ENCODE results near the gene SDHA.
"Not testable (repeated sequence)": the region's sequence is repeated elsewhere in the genome, so short reads cannot be mapped to it uniquely, and the experiment has no call there.

Gene SDHA

GRCh38 chr5:186091-187041 lies 31.8 kb upstream of the SDHA start:
- no peak for DNase-seq (ENCODE audit: low read depth in 2 of 2)

DNA sequence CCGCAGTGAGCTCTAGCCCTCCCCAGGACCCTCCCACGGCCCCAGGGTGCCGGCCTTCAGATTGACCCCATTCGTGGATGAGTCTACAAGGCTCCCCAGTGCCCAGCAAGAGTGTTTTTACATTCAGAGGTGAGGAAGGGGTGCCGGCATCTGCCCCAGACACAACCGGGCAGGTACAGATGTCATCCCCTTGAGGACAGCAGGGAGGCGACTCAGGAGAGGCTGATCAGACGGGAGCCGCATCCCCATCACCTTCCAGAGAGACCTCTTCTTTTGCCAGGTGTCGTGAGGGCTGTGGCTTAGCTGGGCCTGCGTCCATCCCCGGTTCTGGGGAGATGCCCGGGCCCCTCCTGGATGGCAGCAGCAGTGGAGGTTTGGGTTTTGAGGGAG lies 31.1 kb upstream of the SDHA start:
- DNase-seq (ENCODE audit: low read depth in 2 of 2), result no peak

DNA sequence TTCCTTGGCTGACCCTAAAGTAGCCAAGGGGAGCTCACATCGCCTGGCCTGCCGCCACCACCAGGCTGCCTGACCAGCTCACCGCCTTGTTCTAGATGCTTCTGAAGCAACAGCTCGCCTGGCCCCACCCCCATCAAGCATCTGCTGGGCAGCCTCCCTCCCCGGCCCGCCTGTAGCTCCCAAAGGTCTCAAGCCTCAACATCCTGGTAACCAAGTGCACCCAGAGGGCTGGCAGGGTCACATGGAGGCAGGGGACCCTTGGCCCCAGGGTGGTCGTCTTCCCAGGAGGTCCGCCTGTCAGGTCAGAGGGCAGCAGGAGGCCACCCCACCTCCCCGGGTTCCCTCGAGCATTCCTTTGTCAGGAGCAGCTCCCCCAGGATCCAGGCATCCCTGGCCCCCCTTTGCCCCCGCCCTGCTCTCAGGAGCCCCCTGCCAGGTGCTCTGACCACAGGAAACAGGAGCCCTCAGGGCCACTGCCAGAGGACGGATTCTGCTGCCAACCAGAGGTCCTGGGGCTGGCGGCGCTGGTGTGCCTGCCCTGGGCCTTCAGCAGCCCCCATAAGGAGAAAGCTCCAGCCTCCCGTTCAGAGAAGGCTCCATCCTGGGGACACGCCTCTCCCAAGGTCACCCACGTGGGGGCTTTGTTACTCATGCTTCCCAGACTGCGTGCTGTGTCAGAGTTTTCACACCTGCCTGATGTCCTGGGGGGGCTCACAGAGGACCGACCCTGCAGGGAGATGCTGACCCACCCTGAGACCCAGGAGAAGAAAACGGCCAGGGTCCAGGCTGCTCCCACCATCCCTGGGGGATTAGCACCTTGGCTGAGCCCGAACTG lies 30.3 kb upstream of the SDHA start:
- no peak for DNase-seq (ENCODE audit: low read depth in 2 of 2)

GRCh38 chr5:188488-189481 lies 29.3 kb upstream of the SDHA start:
- peak; percentile 54 to 55 for DNase-seq (ENCODE audit: low read depth in 2 of 2)

- no peak for DNase-seq (ENCODE audit: low read depth in 2 of 2)
Measured at GRCh38 chr5:189486-189885, 28.6 kb upstream of the SDHA start.

GRCh38 chr5:189976-190365 lies 28.1 kb upstream of the SDHA start:
- no peak for DNase-seq (ENCODE audit: low read depth in 2 of 2)

DNA sequence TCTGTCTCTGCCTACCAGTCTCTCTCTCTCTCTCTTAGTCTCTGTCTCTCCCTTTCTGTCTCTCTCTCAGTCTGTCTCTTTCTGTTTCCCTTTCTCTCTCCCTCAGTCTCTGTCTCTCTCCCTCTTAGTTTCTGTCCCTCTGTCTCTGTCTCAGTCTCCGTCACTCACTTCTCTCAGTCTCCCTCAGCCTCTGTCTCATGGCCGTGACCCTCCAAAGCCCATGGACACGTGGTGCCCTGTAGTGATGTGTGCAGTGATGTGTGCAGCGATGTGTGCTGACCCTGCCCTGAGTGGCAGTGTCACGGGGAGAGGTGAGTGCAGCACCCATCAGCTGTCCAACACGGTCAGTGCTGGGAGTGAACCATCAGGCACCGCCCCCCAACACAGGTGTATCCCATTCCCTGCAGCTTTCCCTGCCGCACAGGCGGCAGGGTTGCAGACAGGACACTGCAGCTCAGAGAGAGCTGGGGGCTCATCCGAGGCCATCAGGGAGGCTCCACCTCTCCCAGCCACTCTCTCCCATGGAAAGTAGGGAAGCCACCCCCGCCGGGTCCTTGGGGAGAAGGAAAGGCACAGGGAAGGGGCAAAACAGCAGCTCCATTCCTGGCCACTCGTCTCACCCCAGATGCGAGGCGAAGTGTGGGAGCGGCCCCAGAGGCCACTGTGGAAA lies 27.6 kb upstream of the SDHA start:
- DNase-seq (ENCODE audit: low read depth in 2 of 2), result no peak

DNA sequence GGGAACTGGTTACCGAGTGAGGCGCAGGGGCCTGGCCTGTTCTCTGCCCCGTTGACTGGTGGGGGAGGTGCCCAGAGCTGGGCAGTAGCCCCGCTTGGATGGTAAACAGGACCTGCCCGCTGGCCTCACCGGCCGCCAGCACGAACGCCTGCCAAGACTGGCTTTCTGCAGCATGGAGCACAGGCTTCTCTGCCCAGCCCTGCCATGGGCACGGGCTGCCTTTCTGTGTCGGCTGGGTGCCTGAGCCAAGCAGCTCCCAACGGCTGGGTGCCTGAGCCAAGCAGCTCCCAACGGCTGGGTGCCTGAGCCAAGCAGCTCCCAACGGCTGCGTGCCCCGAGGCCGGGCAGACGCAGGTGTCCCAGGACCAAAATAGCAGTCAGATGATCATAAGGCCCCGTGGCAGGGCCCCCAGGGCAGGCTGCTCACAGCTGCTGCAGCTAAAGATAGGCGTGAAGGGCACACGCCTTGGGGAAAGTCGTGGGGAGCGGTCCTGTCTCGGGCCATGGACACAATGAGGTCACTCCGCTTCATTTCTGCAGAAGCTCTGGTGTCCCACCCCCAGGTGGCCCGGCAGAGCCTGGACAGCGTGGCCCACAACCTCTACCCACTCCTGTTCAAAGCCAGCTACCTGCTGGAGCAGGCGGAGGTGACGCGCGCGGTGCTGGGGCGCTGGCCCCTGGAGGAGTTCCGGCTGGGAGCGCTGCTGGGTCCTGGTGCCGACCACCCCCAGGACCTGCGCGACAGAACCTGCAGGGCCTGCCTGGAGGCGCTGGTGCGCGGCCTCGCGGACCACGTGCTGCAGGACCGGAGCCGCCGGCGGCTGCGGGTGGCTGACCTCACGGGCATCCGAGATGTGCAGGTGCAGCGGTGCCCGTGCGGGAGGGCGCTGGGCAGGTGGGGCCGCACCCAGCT lies 26.8 kb upstream of the SDHA start, which contains the start of gene LRRC14B:
Gene LRRC14B (plus strand): TSS at position 460 of the 913 bp plus-strand sequence. CDS start 44 bp downstream, at position 504.
- no peak for DNase-seq (ENCODE audit: low read depth in 2 of 2)

DNA sequence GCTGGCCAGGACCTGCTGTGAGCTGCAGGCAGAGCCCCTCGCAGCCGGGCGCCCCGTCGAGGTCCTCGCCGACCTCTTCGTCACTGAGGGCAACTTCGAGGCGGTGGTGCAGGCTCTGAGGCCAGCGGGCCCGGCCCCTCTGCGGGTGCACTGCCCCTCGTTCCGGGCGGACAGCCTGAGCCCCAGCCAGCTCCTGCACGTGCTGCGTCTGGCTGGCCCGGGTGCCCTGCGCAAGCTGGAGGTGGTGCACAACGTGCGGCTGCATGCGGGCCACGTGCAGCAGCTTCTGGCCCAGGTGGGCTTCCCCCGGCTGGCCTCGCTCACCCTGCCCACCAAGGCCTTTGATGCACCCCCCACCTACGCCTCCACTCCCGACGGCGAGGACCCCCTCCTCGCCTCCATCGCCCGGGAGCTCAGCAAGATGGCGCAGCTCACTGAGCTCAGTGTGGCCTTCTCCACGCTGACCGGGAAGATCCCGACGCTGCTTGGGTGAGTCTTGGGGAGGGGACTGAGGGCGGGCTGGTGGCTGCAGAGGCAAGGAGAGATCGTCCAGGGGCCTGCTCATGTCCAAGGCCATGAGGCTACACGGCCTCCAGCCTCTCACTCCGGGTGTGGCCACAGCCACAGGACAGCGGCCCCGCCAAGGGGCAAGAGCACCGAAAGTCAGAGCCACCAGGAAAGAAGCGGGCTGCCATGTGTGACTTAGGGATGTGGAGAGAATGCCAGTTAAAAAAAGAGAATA lies 26.0 kb upstream of the SDHA start:
- no peak for DNase-seq (ENCODE audit: low read depth in 2 of 2)

DNA sequence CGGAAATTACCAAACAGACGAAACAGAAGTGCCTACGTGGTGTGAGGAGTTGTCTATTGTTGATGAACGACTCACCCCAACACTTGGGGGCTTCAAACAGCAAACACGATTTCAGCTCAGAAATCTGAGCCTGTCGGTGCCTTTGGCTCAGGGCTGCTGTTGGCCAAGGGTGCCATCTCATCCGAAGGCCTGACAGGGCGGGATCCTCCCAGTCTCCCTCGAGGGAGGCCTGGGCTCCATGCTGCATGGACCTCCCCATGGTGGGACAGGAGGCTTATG lies 25.5 kb upstream of the SDHA start:
- DNase-seq (ENCODE audit: low read depth in 2 of 2), result no peak

DNA sequence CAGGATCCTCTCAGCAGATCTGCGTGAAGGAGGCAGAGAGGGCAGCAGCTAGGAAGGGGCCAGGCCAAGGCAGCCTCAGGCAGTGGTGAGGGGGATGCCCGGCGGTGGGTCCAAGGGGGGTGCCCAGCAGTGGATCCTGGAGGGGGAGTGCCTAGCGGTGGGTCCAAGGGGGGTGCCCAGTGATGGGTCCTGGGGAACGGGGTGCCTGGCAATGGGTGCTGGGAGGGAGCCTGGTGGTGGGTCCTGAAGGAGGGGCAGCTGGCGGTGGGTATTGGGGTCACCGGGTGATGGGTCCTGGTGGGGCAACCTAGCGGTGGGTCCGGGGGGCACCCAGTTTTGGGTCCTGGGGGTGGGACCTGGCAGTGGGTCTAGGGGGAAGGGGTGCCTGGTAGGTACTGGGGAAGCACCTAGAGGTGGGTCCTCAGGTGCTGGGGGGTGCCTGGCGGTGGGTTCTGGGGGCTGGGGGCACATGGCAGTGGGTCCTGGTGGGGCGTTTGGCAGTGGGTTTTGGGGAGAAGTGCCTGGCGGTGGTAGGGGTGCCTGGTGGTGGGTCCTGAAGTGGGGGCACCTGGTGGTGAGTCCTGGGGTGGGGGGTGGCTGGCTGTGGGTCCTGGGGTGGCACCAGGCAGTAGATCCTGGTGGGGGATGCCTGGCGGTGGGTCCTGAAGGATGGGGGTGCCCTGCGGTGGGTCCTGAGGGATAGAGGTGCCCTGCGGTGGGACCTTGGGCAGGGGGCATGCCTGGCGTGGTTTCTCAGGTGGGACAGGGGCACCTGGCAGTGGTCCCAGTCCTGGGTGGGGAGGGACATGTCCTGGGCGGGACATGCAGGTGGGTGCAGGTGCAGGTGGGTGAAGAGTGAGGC lies 24.9 kb upstream of the SDHA start:
- no peak for DNase-seq (ENCODE audit: low read depth in 2 of 2)

GRCh38 chr5:194102-194501 lies 24.0 kb upstream of the SDHA start:
- no peak for DNase-seq (ENCODE audit: low read depth in 2 of 2)

- no peak for DNase-seq (ENCODE audit: low read depth in 2 of 2)
Measured at GRCh38 chr5:194603-195209, 23.4 kb upstream of the SDHA start.

DNA sequence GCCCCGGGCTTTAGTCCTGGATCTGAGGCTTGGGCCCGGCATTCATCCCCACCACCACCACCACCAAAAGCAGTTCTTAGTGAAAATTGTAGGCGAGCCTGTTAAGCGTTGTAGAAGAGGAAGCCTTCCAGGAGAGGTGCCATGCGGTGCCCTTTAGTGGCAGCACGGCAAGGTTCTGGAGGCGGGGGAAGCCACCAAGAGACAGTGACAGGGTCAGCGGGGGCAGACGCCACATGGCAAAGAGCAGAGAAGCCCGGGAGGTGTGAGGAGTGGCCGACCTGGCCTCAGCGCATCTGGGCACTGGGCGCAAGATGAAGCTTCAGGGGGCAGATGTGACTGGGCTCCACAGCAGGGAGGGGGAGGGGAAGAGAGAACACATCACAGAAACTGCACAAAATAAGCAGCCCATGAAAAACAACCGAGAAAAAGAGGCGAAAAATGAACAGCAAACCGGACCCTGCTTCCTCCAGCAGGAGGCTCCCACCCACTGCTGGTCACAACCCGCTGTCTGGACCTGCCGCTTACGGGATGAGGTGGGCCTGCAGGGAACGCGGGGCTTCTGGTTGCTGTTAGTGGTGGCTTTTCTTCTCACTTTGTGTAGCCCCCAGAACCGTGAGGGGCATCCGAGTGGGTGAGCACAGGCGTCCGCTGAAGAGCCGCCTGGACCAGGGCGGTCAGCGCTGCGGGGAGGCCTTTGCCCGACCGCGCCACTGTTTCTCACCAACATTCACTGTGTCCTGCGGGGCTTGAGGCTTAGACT lies 22.5 kb upstream of the SDHA start:
- DNase-seq (ENCODE audit: low read depth in 2 of 2), result no peak

- DNase-seq (ENCODE audit: low read depth in 2 of 2), result no peak
Measured at GRCh38 chr5:196350-196749, 21.8 kb upstream of the SDHA start.

GRCh38 chr5:197031-197430 lies 21.1 kb upstream of the SDHA start:
- not testable (repeated sequence) for DNase-seq (ENCODE audit: low read depth in 2 of 2)

DNA sequence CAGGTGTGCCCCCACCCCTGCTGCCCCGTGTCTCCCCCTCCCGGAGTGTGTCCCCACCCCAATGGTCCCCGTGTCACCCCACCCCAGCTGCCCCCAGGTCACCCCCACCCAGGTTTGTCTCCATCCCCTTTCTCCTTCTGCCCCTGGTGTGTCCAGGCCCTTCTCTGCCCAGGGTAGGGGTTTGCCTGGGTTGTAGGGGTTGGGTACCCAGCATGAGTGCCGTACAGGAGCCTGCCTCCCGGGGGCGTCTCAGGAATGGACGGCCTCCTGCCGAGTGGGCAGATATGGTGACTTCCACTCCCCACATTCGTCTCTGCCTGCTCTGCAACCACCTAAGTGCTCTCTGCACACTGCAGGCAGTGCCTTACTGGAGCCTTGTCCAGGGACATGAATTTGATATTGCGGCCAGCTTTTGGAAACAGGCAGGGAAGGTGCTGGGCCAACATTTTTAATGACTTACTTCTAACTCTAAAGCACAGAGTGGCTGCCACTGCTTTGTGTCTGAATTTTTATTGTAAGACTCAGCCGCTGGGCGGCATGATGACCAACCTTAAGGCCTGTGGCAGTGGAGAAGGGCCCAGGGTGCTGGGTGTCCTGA lies 20.1 kb upstream of the SDHA start:
- no peak for DNase-seq (ENCODE audit: low read depth in 2 of 2)

Measured in fibroblast of skin of left quadriceps (primary cell).